Left lung (tissue), 10 donors: ENCODE measurements around the gene DCC. TPM values are rescaled to one million over a fixed set of nuclear protein-coding genes. Genes with fewer than 3 reads are reported as not detected.

Experiments used
- ATAC-seq: fragments of 200-7000 bp; cut with Tn5 transposase; one replicate; pipeline ENCODE4 v1.9.1; 2020; ENCODE audit warnings: moderate library complexity
- DNase-seq, 4 donors: peaks; one replicate each; pipeline ENCODE4 v3.0.0-alpha.2; 2013 to 2020
- H3K27ac ChIP-seq, 2 donors: fragments of 200-600 bp; sonication (generic) in 1 of 2; one replicate each; pipeline versions ENCODE4 v1.5.0 to v1.8.0; 2020 to 2021
- H3K27me3 ChIP-seq, 2 donors: fragments of 200-600 bp; sonication (generic) in 1 of 2; one replicate each; pipeline versions ENCODE4 v1.5.0 to v1.8.0; 2020 to 2021
- H3K36me3 ChIP-seq, 2 donors: fragments of 200-600 bp; sonication (generic) in 1 of 2; one replicate each; pipeline versions ENCODE4 v1.5.0 to v1.8.0; 2020 to 2021
- H3K4me1 ChIP-seq, 2 donors: fragments of 200-600 bp; one replicate each; pipeline ENCODE4 v1.8.0; 2021
- H3K4me3 ChIP-seq, 2 donors: fragments of 200-600 bp; sonication (generic) in 1 of 2; one replicate each; pipeline versions ENCODE4 v1.5.0 to v1.8.0; 2020 to 2021; ENCODE audit warnings: mild to moderate bottlenecking in 1 of 2
- H3K9me3 ChIP-seq, 2 donors: fragments of 200-600 bp; sonication (generic) in 1 of 2; one replicate each; pipeline versions ENCODE4 v1.5.0 to v1.8.0; 2020 to 2021
- intact Hi-C, 2 donors: fragments of 100-400 bp; cut with DNase I; formaldehyde crosslinking; loops; one replicate each; pipeline versions ENCODE4 v1.11.2 to v1.14.2; 2022
- polyA plus RNA-seq, 6 donors: library from polyadenylated mRNA; unstranded; fragments of 120-200 nt; gene quantifications; one replicate each; pipeline ENCODE4 v1.2.1, GENCODE V29; 2013; ENCODE audit not compliant: insufficient read length in 6 of 6
- total RNA-seq, 2 donors: library from RNA; stranded (reverse); fragmentation: NEBNext Ultra II Directional; extraction: Animal tissue kit (Norgen Biotek cat#: 25700); gene quantifications; one replicate each; pipeline ENCODE4 v1.2.1, GENCODE V29; 2021
- TF ChIP-seq, protein P1 (sequence below), 2 donors: fragments of 200-600 bp; sonication (generic) in 1 of 2; IDR thresholded peaks; one replicate each; pipeline versions ENCODE4 v1.5.0 to v1.8.0; 2021; ENCODE audit warnings: antibody characterized with exemption in 2 of 2
- donor health status: DM: no; HTN: yes; CAD: no.
- donor health status: DM: no; HTN: no; CAD: no.

The DCC gene
- total and polyA plus RNA-seq, 8 donors = 0.61 to 3.5 (median 2.1) TPM

DNA sequence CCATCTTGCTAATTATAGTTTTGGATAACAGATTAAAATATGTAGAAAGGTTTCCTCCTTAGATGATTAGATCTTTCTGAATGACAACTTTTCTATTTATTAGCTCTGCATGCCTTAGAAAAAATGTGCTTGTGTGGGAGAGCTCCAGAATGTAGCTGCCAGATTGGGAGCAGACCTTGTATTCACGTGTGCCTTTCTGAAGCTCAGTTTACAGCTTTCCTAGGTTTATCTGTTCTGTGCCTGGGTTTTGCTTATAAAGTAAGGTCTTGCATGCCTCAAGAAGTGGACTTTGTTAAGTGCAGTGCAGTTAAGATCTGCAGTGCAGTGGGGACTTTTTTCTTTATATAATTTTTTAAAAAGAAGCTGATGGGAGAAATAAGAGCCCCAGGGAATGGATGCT lies 179.0 kb downstream of the DCC start:
- no peak for DNase-seq

DNA sequence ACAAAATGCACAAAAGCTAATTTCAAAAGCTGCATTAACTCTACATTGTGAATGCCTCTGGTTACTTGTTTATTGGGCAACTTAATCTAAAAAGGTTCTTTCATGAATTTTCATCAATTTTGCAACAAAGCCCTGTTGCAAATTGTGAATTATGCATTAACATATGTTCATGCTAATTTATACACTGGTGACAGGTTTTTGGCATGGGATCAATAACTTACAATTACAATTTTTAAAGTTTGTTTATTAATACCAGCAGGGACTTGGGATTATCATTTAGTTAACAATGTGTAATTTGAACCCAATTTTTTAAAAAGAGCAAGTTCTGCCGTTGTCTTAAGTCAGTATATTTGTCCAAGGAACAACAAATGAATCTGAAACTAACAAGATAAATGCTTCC lies 183.6 kb downstream of the DCC start:
- DNase-seq (no peak), ATAC-seq (no peak)
- no peaks in the 10 kb centered on the region for H3K9me3 ChIP-seq
- intact Hi-C loops = no loop called here
- H3K4me1 ChIP-seq = no peaks in the 10 kb centered on the region
- H3K36me3 ChIP-seq = no peaks in the 10 kb centered on the region
- no peak overlapping the region for H3K4me3 ChIP-seq
- TF ChIP-seq, protein P1, sequence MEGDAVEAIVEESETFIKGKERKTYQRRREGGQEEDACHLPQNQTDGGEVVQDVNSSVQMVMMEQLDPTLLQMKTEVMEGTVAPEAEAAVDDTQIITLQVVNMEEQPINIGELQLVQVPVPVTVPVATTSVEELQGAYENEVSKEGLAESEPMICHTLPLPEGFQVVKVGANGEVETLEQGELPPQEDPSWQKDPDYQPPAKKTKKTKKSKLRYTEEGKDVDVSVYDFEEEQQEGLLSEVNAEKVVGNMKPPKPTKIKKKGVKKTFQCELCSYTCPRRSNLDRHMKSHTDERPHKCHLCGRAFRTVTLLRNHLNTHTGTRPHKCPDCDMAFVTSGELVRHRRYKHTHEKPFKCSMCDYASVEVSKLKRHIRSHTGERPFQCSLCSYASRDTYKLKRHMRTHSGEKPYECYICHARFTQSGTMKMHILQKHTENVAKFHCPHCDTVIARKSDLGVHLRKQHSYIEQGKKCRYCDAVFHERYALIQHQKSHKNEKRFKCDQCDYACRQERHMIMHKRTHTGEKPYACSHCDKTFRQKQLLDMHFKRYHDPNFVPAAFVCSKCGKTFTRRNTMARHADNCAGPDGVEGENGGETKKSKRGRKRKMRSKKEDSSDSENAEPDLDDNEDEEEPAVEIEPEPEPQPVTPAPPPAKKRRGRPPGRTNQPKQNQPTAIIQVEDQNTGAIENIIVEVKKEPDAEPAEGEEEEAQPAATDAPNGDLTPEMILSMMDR (IDR thresholded peaks at IDR 0.05) = no peak
- no peak overlapping the region for H3K27ac ChIP-seq
- no peaks in the 10 kb centered on the region for H3K27me3 ChIP-seq

More for the DNA sequence above, 179.0 kb downstream of the DCC start:
- Histone ChIP-seq H3K9me3 (no peaks in the 10 kb centered on the region), H3K27me3 (no peaks in the 10 kb centered on the region), H3K4me3 (no peak overlapping the region), H3K4me1 (no peaks in the 10 kb centered on the region), H3K36me3 (no peaks in the 10 kb centered on the region), H3K27ac (no peak overlapping the region)
- ATAC-seq = no peak
- TF ChIP-seq, protein P1 (IDR thresholded peaks at IDR 0.05) = no peak
- intact Hi-C loops = no loop called here

DNA sequence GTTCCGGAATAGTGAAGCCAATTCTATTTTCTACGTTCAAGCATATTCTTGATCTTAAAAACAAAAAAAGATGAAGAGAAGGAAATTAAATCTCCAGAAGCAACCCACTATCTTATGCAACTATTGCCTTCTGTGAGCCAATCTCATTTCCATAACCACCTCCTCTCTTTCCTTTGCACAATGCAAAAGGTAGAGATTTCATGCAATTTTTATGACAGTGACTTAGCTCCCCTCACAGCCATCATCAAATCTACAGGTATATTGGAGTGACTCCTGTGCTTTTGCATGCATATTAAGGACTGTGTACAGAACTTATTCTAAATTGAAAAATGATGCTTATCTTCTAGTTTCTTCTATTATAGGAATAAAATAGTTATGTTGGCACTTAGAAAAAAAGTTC lies 191.8 kb downstream of the DCC start:
- intact Hi-C loops = no loop called here
- no peak overlapping the region for H3K4me3 ChIP-seq
- no peaks in the 10 kb centered on the region for H3K4me1 ChIP-seq
- DNase-seq (no peak), ATAC-seq (no peak)
- TF ChIP-seq, protein P1 (IDR thresholded peaks at IDR 0.05) = no peak
- no peaks in the 10 kb centered on the region for H3K36me3 ChIP-seq
- H3K27ac ChIP-seq = no peak overlapping the region
- H3K9me3 ChIP-seq = no peaks in the 10 kb centered on the region
- H3K27me3 ChIP-seq = no peaks in the 10 kb centered on the region

DNA sequence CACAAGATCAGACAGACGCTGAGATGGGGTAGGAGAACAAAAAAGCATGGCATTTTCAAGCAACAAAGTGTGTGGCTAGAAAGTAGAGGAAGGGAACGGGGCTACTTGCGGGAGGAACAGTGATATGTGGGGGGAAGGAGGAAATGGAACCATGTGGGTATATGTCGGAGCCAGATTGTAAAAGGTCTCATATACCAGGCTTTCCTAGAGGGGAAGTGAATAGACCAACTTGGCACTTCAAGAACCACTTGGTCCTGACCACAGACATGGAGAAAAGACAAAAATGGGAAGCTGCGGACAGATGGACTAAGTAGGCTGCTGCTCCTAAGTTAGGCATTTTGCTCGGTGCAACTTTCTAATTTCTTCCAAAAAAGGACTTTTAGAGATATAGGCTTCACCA lies 196.0 kb downstream of the DCC start:
- Histone ChIP-seq H3K9me3 (no peaks in the 10 kb centered on the region), H3K4me3 (no peak overlapping the region), H3K36me3 (no peaks in the 10 kb centered on the region), H3K4me1 (no peaks in the 10 kb centered on the region), H3K27me3 (no peaks in the 10 kb centered on the region), H3K27ac (no peak overlapping the region)
- DNase-seq = no peak
- no peak for ATAC-seq
- intact Hi-C loops = no loop called here
- TF ChIP-seq, protein P1 (IDR thresholded peaks at IDR 0.05) = no peak

DNA sequence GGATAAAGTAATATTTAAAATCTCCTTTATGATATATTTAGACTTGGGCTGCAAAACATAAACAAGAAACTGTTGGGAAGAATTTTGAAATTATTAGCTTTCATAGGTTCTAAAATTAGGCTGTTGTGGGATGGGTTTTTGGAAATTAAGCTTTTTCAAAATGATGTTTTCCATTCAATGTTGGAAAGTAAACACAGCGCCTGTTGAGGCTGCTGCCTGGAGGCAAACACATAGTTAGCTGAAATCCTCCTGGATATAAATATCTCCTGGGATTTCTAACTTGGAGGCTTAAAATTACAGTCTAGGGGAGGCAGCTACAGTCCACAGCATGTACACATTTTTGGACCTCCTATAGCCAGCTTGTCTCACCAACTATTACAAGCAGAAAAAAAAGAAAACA lies 197.3 kb downstream of the DCC start:
- Histone ChIP-seq H3K4me1 (no peaks in the 10 kb centered on the region), H3K4me3 (no peak overlapping the region), H3K9me3 (no peaks in the 10 kb centered on the region), H3K27ac (no peak overlapping the region), H3K36me3 (no peaks in the 10 kb centered on the region), H3K27me3 (no peaks in the 10 kb centered on the region)
- peak in 1 of 4 donors; percentile 24 for DNase-seq
- intact Hi-C loops = no loop called here
- TF ChIP-seq, protein P1 (IDR thresholded peaks at IDR 0.05) = no peak
- ATAC-seq = no peak
